Suprapubic skin (tissue), 4 donors: Measurements from ENCODE around the gene CYP4F2. TPM values are rescaled to one million over a fixed set of nuclear protein-coding genes. Genes with fewer than 3 reads are reported as not detected.

Source experiments
- DNase-seq, 2 donors: peaks; one replicate each; pipeline ENCODE4 v3.0.0-alpha.2; 2019; ENCODE audit warnings: low spot score in 2 of 2
- H3K27ac ChIP-seq: fragments of 200-600 bp; sonication (generic); one replicate; pipeline ENCODE4 v1.5.1; 2019
- H3K27me3 ChIP-seq: fragments of 200-600 bp; sonication (generic); one replicate; pipeline ENCODE4 v1.5.1; 2019
- H3K36me3 ChIP-seq: fragments of 200-600 bp; sonication (generic); one replicate; pipeline ENCODE4 v1.5.1; 2019
- H3K4me1 ChIP-seq: fragments of 200-600 bp; sonication (generic); one replicate; pipeline ENCODE4 v1.5.1; 2019
- H3K4me3 ChIP-seq: fragments of 200-600 bp; sonication (generic); one replicate; pipeline ENCODE4 v1.5.1; 2019; ENCODE audit warnings: mild to moderate bottlenecking
- H3K9me3 ChIP-seq: fragments of 200-600 bp; sonication (generic); one replicate; pipeline ENCODE4 v1.5.1; 2019
- EP300 ChIP-seq: sonication (generic); formaldehyde crosslinking; IDR thresholded peaks from one replicate; pipeline ENCODE4 v1.6.1; 2017; ENCODE audit warnings: antibody characterized with exemption
- POLR2A ChIP-seq, 2 donors: fragments of 450-650 bp; IDR thresholded peaks; one replicate each; pipeline ENCODE4 v1.6.1; 2017; ENCODE audit warnings: antibody characterized with exemption in 2 of 2, mild to moderate bottlenecking in 2 of 2, moderate library complexity in 2 of 2
- POLR2AphosphoS5 ChIP-seq, 3 donors: sonication (generic); formaldehyde crosslinking; IDR thresholded peaks; one replicate each; pipeline ENCODE4 v1.6.1; 2017; ENCODE audit warnings: antibody characterized with exemption in 3 of 3
- WGBS: methylation state at CpG from one replicate; pipeline ENCODE4 v1.1.5; 2018; 5-methylcytosine and 5-hydroxymethylcytosine counted together
- total RNA-seq, 4 donors: library from RNA; depleted of rRNA; stranded (reverse); fragments of >200 nt; gene quantifications; one replicate each; pipeline ENCODE4 v1.1.0, GENCODE V29; 2016
- TF ChIP-seq, protein P1 (sequence below), 2 donors: fragments of 200-600 bp in 1 of 2; fragments of 450-650 bp in 1 of 2; sonication (generic) in 1 of 2; IDR thresholded peaks; one replicate each; pipeline ENCODE4 v1.5.1; 2016 to 2019; ENCODE audit warnings: antibody characterized with exemption in 2 of 2, mild to moderate bottlenecking in 1 of 2, moderate library complexity in 1 of 2

The CYP4F2 gene
- total RNA-seq, 4 donors from 2014 or later: 1.2 to 13.7 (median 3.3) TPM

DNA sequence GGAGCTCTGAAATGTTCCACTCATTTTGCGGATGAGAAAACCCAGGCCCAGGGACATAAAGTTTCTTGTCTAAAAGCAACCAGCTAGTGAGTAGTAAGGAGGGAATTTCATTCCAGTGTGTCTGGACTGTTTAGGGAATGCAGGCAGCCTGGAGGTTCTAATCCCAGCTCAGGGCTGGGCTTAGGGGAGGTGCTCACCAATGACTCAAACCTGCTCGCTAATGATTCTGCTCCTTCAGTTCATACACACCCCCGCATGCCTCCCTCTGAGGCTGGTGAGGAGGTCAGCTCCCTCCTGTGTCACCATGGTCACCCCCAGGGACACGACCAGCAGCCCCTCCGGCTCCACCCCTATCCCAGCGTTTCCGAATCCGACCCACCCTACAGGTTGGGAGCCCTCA is 34.6 kb downstream of the CYP4F2 start:
- WGBS: 82% methylated on average over 7 of the region's 8 CpGs
- no peak for DNase-seq
- H3K27me3 ChIP-seq: peaks cover 16% of the 10 kb centered on the region
- no peak overlapping the region for H3K4me3 ChIP-seq
- TF ChIP-seq EP300 (no peak), POLR2A (IDR thresholded peaks at IDR 0.05) (no peak), POLR2AphosphoS5 (IDR thresholded peaks at IDR 0.05) (no peak)
- TF ChIP-seq, protein P1, sequence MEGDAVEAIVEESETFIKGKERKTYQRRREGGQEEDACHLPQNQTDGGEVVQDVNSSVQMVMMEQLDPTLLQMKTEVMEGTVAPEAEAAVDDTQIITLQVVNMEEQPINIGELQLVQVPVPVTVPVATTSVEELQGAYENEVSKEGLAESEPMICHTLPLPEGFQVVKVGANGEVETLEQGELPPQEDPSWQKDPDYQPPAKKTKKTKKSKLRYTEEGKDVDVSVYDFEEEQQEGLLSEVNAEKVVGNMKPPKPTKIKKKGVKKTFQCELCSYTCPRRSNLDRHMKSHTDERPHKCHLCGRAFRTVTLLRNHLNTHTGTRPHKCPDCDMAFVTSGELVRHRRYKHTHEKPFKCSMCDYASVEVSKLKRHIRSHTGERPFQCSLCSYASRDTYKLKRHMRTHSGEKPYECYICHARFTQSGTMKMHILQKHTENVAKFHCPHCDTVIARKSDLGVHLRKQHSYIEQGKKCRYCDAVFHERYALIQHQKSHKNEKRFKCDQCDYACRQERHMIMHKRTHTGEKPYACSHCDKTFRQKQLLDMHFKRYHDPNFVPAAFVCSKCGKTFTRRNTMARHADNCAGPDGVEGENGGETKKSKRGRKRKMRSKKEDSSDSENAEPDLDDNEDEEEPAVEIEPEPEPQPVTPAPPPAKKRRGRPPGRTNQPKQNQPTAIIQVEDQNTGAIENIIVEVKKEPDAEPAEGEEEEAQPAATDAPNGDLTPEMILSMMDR (IDR thresholded peaks at IDR 0.05): no peak
- H3K4me1 ChIP-seq: no peaks in the 10 kb centered on the region
- no peaks in the 10 kb centered on the region for H3K9me3 ChIP-seq
- H3K27ac ChIP-seq: no peak overlapping the region
- H3K36me3 ChIP-seq: no peaks in the 10 kb centered on the region

DNA sequence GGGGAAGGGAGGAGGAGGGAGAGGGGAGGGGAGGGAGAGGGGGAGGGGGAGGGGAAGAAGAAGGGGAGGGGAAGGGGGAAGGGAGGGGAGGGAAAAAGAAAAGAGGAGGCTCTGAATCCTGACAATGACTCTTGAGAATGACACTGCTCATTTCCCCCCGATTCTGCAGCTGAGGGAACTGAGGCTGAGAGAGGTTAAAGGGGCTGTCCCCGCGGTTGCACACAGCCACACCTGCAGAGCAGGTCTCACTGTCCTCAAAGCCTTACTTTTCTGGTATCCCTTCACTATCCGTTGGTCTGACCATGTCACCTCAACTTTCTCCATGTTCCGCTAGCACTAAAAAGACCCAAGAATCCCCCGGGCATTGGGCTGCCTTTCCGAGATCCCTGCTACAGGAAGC is 35.4 kb downstream of the CYP4F2 start:
- 44% methylated on average over 7 of the region's 7 CpGs for WGBS
- H3K36me3 ChIP-seq: no peaks in the 10 kb centered on the region
- H3K27me3 ChIP-seq: peaks cover 16% of the 10 kb centered on the region
- H3K4me1 ChIP-seq: no peaks in the 10 kb centered on the region
- H3K9me3 ChIP-seq: no peaks in the 10 kb centered on the region
- no peak for DNase-seq
- H3K4me3 ChIP-seq: no peak overlapping the region
- TF ChIP-seq POLR2A (IDR thresholded peaks at IDR 0.05): no peak
- TF ChIP-seq, protein P1 (IDR thresholded peaks at IDR 0.05): no peak
- TF ChIP-seq EP300: no peak
- no peak for TF ChIP-seq POLR2AphosphoS5 (IDR thresholded peaks at IDR 0.05)
- no peak overlapping the region for H3K27ac ChIP-seq

DNA sequence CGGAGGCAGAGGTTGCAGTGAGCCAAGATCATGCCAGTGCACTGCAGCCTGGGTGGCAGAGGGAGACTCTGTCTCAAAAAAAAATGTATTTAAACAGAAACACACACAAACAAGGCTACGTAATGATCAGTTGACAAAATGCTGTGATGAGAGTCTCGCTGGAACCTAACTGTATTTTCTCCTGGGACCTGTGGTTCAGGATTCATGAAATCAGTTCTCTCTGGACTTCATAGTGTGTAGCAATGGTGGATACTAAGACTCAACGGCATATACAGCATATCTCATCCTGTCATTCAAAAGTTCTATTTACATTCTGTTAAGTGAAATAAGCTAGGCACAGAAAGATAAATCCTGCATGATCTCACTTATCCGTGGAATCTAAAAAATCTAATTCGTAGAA is 37.4 kb downstream of the CYP4F2 start:
- H3K27ac ChIP-seq: no peak overlapping the region
- no peaks in the 10 kb centered on the region for H3K36me3 ChIP-seq
- WGBS: 74% methylated on average over 6 of the region's 6 CpGs
- H3K4me1 ChIP-seq: no peaks in the 10 kb centered on the region
- TF ChIP-seq POLR2A (IDR thresholded peaks at IDR 0.05) (no peak), EP300 (no peak), POLR2AphosphoS5 (IDR thresholded peaks at IDR 0.05) (no peak)
- TF ChIP-seq, protein P1 (IDR thresholded peaks at IDR 0.05): no peak
- peaks cover 16% of the 10 kb centered on the region for H3K27me3 ChIP-seq
- H3K4me3 ChIP-seq: no peak overlapping the region
- DNase-seq: no peak
- H3K9me3 ChIP-seq: no peaks in the 10 kb centered on the region

DNA sequence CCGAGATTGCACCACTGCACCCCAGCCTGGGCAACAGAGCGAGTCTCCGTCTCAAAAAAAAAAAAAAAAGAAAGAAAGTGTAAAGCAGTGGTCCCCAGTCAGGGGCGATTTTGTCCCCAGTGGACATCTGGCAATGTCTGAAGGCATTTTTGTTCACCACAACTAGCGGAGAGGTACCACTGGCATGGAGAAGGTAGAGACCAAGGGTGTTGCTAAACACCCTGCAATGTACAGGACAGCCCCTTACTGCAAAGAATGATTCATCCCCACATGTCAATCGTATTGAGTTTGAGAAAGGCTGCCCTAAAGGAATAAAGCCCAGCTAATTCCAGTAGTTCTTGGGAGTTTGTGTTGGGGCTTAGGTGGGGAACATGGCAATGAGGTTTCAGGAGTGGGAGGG is 38.7 kb downstream of the CYP4F2 start:
- no peaks in the 10 kb centered on the region for H3K9me3 ChIP-seq
- no peak for TF ChIP-seq EP300
- no peak for TF ChIP-seq POLR2A (IDR thresholded peaks at IDR 0.05)
- TF ChIP-seq, protein P1 (IDR thresholded peaks at IDR 0.05): no peak
- no peak for TF ChIP-seq POLR2AphosphoS5 (IDR thresholded peaks at IDR 0.05)
- H3K27me3 ChIP-seq: peaks cover 16% of the 10 kb centered on the region
- no peak overlapping the region for H3K27ac ChIP-seq
- no peaks in the 10 kb centered on the region for H3K36me3 ChIP-seq
- WGBS: 79% methylated on average over 6 of the region's 6 CpGs
- DNase-seq: no peak
- H3K4me1 ChIP-seq: no peaks in the 10 kb centered on the region
- H3K4me3 ChIP-seq: no peak overlapping the region

DNA sequence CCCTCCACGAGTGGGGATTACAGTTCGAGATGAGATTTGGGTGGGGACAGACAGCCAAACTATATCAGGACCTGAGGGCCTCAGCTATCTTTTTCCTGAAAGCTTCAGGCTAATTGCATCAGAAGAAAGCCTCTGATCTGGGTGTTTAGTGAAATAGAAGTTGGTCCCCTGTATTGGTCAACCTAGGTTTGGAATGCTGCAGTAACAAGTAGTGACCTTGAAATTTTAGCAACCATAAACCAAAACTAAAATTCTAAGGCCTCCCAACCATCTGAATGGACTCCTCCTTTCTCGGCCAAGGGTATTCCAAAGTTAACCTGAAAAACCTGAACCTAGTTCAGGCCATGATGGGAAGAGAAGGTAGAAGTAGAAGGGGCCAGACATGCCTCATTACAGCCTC is 47.5 kb downstream of the CYP4F2 start:
- WGBS: 79% methylated on average over 3 of the region's 3 CpGs
- Histone ChIP-seq H3K27me3 (peaks cover 4% of the 10 kb centered on the region), H3K4me1 (no peaks in the 10 kb centered on the region), H3K36me3 (no peaks in the 10 kb centered on the region), H3K27ac (no peak overlapping the region), H3K4me3 (no peak overlapping the region), H3K9me3 (no peaks in the 10 kb centered on the region)
- TF ChIP-seq, protein P1 (IDR thresholded peaks at IDR 0.05): no peak
- TF ChIP-seq POLR2A (IDR thresholded peaks at IDR 0.05) (no peak), POLR2AphosphoS5 (IDR thresholded peaks at IDR 0.05) (no peak), EP300 (no peak)
- DNase-seq: no peak
